ENCODE measurements around the gene PLOD2.

DNA sequence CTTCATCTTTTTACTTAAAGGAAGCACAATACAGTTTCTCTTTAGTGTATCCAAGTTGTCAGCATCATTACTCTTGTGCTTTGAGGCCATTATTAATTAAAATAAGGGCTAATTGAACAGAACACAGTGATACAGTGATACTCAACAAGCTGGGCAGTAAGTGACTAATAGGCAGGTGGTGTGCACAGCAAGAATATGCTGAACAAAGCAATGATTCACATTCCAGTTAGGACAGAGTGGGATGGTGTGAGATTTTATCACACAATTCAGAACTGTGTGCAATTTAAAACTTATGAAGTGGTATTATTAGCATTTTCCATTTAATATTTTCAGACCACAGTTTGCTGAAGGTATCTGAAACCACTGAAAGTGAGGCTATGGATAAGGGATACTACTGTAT, 116.9 kb downstream of the PLOD2 start:
- no peak for TF ChIP-seq EZH2phosphoT487 (IDR thresholded peaks at IDR 0.05; ENCODE audit: insufficient read depth, low read depth)
- TF ChIP-seq EZH2 (IDR thresholded peaks at IDR 0.05; ENCODE audit: insufficient read depth, poor library complexity, severe bottlenecking), result no peak

All from GM23248 (cell line).